ENCODE data around the gene PKD1.
A peak's percentile ranks its signal among the peaks of the same experiment; 100 is the strongest.

- TF ChIP-seq TCF7L2 (IDR thresholded peaks at IDR 0.05; ENCODE audit: borderline replicate concordance, extremely low read depth, insufficient read depth, insufficient read length): no peak
- TF ChIP-seq CTCF (IDR thresholded peaks at IDR 0.05 in 2 of 3, conservative IDR thresholded peaks at IDR 0.05 in 1 of 3; ENCODE audit: borderline replicate concordance in 1 of 3, insufficient read depth in 1 of 3, low read depth in 2 of 3, low read length in 2 of 3): peak in 2 of 3 experiments; percentile 19 to 22; a peak in 3 of 6 replicates
- TF ChIP-seq EZH2phosphoT487 (IDR thresholded peaks at IDR 0.05; ENCODE audit: borderline replicate concordance): no peak
- TF ChIP-seq POLR2A (IDR thresholded peaks at IDR 0.05; ENCODE audit: borderline replicate concordance, extremely low read depth, insufficient read depth, insufficient read length): peak; percentile 71
- no peak for TF ChIP-seq ATF3 (IDR thresholded peaks at IDR 0.05)
- TF ChIP-seq YY1 (IDR thresholded peaks at IDR 0.05; ENCODE audit: extremely low read depth, insufficient replicate concordance, low read depth, low read length): no peak
- TF ChIP-seq MAX (IDR thresholded peaks at IDR 0.05): no peak
- TF ChIP-seq EGR1 (IDR thresholded peaks at IDR 0.05; ENCODE audit: low read depth): no peak
Observed at GRCh38 chr16:2152695-2153506, 17.2 kb upstream of the PKD1 start.

All from HCT116 (cell line).